Esophagus muscularis mucosa (tissue), 4 donors: ENCODE measurements around the gene ELOB. TPM values are rescaled to one million over a fixed set of nuclear protein-coding genes. Genes with fewer than 3 reads are reported as not detected.

Experiments used
- DNase-seq: peaks from one replicate; pipeline ENCODE4 v3.0.0-alpha.2; 2017; ENCODE audit errors: extremely low spot score
- H3K27ac ChIP-seq, 4 donors: fragments of 200-600 bp; sonication (generic); replicated peaks in 1 of 4; 1 replicate in 3 of 4; 2 replicates in 1 of 4; pipeline ENCODE4 v1.5.1; 2016 to 2019; ENCODE audit warnings: mild to moderate bottlenecking in 1 of 4
- H3K27me3 ChIP-seq, 4 donors: fragments of 200-600 bp; sonication (generic); one replicate each; pipeline versions ENCODE4 v1.5.1 to v1.6.0; 2016 to 2019
- H3K36me3 ChIP-seq, 4 donors: fragments of 200-600 bp; sonication (generic); one replicate each; pipeline ENCODE4 v1.5.1; 2016 to 2019
- H3K4me1 ChIP-seq, 4 donors: fragments of 200-600 bp; sonication (generic); one replicate each; pipeline ENCODE4 v1.5.1; 2016 to 2019
- H3K4me3 ChIP-seq, 4 donors: fragments of 200-600 bp; sonication (generic); 1 replicate in 2 of 4; 2 replicates in 2 of 4; pipeline ENCODE4 v1.5.1; 2016 to 2019; ENCODE audit warnings: mild to moderate bottlenecking in 4 of 4, moderate library complexity in 1 of 4
- H3K9me3 ChIP-seq, 4 donors: fragments of 200-600 bp; sonication (generic); 1 replicate in 3 of 4; 2 replicates in 1 of 4; pipeline ENCODE4 v1.5.1; 2016 to 2019
- EP300 ChIP-seq: sonication (generic); formaldehyde crosslinking; IDR thresholded peaks from one replicate; pipeline ENCODE4 v1.6.1; 2017; ENCODE audit warnings: antibody characterized with exemption
- POLR2A ChIP-seq: fragments of 450-650 bp; IDR thresholded peaks from one replicate; pipeline ENCODE4 v1.6.1; 2017; ENCODE audit warnings: antibody characterized with exemption, moderate library complexity, mild to moderate bottlenecking, low read depth
- POLR2AphosphoS5 ChIP-seq, 2 donors: sonication (generic); formaldehyde crosslinking; IDR thresholded peaks; one replicate each; pipeline ENCODE4 v1.6.1; 2017; ENCODE audit warnings: antibody characterized with exemption in 2 of 2
- WGBS: methylation state at CpG from one replicate; pipeline ENCODE4 v1.1.5; 2018; 5-methylcytosine and 5-hydroxymethylcytosine counted together
- intact Hi-C: fragments of 100-400 bp; cut with DNase I; formaldehyde crosslinking; loops from one replicate; pipeline ENCODE4 v1.15.1; 2023
- total RNA-seq, 4 donors: library from RNA; depleted of rRNA; stranded (reverse); fragments of >200 nt; gene quantifications; one replicate each; pipeline versions ENCODE4 v1.1.0 to v1.2.1, GENCODE V29; 2016
- TF ChIP-seq, protein P1 (sequence below), 3 experiments: fragments of 200-600 bp in 2 of 3; fragments of 450-650 bp in 1 of 3; sonication (generic) in 2 of 3; IDR thresholded peaks; one replicate each; pipeline ENCODE4 v1.5.1; 2017 to 2019; ENCODE audit warnings: antibody characterized with exemption in 3 of 3, mild to moderate bottlenecking in 2 of 3, moderate library complexity in 1 of 3

The ELOB gene
- total RNA-seq, 4 donors from 2014 or later: 199 to 229 (median 213) TPM

DNA sequence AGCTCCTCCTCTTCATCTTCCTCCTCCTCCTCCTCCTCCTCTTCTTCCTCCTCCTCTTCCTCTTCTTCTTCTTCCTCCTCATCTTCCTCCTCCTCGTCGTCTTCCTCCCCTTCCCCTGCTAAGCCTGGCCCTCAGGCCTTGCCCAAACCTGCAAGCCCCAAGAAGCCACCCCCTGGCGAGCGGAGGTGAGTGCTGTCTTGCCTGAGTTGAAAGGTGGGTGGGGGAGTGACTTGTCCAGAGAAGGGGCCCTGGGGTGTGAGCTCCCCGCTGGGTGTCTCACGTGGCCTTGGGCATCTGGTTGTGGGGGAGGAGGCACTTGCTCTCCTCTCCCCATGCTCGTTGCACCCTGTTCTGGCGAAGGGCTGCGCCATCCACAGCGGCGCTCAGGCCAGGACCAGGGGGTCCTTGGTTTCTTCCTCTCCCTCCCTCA lies 8.0 kb downstream of the ELOB start:
- peaks cover 76 to 100% (median 97%) of the 10 kb centered on the region in 4 donors for H3K36me3 ChIP-seq
- no peak for TF ChIP-seq EP300
- no peak for TF ChIP-seq POLR2A
- TF ChIP-seq POLR2AphosphoS5 (IDR thresholded peaks at IDR 0.05): no peak
- TF ChIP-seq, protein P1, sequence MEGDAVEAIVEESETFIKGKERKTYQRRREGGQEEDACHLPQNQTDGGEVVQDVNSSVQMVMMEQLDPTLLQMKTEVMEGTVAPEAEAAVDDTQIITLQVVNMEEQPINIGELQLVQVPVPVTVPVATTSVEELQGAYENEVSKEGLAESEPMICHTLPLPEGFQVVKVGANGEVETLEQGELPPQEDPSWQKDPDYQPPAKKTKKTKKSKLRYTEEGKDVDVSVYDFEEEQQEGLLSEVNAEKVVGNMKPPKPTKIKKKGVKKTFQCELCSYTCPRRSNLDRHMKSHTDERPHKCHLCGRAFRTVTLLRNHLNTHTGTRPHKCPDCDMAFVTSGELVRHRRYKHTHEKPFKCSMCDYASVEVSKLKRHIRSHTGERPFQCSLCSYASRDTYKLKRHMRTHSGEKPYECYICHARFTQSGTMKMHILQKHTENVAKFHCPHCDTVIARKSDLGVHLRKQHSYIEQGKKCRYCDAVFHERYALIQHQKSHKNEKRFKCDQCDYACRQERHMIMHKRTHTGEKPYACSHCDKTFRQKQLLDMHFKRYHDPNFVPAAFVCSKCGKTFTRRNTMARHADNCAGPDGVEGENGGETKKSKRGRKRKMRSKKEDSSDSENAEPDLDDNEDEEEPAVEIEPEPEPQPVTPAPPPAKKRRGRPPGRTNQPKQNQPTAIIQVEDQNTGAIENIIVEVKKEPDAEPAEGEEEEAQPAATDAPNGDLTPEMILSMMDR (IDR thresholded peaks at IDR 0.05): no peak
- no peak for DNase-seq
- H3K4me3 ChIP-seq: no peak overlapping the region
- WGBS: 83% methylated on average over 11 of the region's 11 CpGs
- H3K27ac ChIP-seq: peak overlapping the region in 2 of 4 donors; percentile 1 to 8
- H3K4me1 ChIP-seq: peaks cover 8 to 50% (median 42%) of the 10 kb centered on the region in 4 donors
- no peaks in the 10 kb centered on the region for H3K27me3 ChIP-seq
- intact Hi-C loops: no loop called here
- no peaks in the 10 kb centered on the region for H3K9me3 ChIP-seq

DNA sequence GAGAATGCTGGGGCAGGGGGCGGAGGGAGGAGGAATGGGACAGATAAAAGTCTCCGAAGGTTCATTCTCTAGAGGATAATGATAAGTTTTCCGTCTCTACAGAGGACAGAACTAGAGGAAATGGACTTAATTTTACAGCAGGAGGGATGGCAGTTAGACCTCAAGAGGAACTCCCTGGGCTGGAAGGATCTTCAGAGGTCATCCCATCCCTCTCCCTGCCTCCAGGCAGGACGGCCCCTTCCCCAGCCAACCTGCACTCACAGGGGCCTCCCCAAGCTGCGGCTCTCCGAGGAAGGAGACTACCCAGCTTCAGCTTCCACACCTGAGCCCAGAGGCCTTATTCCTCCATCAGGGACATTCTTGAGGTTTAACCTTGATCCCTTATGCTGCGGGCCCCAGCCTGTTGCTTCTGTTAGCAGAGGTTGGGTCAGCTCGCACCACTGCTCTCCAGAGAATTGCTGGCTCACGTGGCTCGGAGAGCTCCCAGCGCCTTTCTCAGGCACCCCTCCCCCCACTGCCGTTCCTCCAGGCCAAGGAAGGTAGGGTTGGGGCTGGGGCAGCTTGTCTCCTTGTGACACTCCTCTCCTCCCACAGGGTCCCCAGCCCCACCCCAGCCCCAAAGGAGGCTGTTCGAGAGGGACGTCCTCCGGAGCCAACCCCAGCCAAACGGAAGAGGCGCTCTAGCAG lies 8.5 kb downstream of the ELOB start:
- peak overlapping the region in 2 of 4 donors; percentile 1 to 8 for H3K27ac ChIP-seq
- 84% methylated on average over 16 of the region's 17 CpGs for WGBS
- TF ChIP-seq EP300 (no peak), POLR2AphosphoS5 (IDR thresholded peaks at IDR 0.05) (no peak)
- H3K9me3 ChIP-seq: no peaks in the 10 kb centered on the region
- H3K27me3 ChIP-seq: no peaks in the 10 kb centered on the region
- intact Hi-C loops: no loop called here
- peaks cover 82 to 100% (median 98%) of the 10 kb centered on the region in 4 donors for H3K36me3 ChIP-seq
- no peak for DNase-seq
- peaks cover 8 to 47% (median 42%) of the 10 kb centered on the region in 4 donors for H3K4me1 ChIP-seq
- no peak overlapping the region for H3K4me3 ChIP-seq

DNA sequence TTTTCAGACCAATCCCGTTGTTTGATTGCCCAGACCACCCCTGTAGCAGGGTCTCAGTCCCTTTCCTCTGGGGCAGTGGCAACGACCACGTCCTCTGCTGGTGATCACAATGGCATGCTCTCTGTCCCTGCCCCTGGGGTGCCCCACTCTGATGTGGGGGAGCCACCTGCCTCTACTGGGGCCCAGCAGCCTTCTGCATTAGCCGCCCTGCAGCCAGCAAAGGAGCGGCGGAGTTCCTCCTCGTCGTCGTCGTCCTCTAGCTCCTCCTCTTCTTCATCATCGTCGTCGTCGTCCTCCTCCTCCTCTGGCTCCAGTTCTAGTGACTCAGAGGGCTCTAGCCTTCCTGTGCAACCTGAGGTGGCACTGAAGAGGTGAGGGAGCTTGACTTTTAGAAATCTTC lies 9.2 kb downstream of the ELOB start:
- Histone ChIP-seq H3K4me1 (peaks cover 8 to 41% (median 36%) of the 10 kb centered on the region in 4 donors), H3K36me3 (peaks cover 88 to 100% (median 98%) of the 10 kb centered on the region in 4 donors), H3K27me3 (no peaks in the 10 kb centered on the region), H3K27ac (peak overlapping the region in 1 of 4 donors; percentile 1), H3K4me3 (no peak overlapping the region), H3K9me3 (no peaks in the 10 kb centered on the region)
- DNase-seq: no peak
- 62% methylated on average over 14 of the region's 14 CpGs for WGBS
- TF ChIP-seq POLR2AphosphoS5 (IDR thresholded peaks at IDR 0.05) (no peak), EP300 (no peak), POLR2A (no peak)
- TF ChIP-seq, protein P1 (IDR thresholded peaks at IDR 0.05): no peak
- intact Hi-C loops: no loop called here

DNA sequence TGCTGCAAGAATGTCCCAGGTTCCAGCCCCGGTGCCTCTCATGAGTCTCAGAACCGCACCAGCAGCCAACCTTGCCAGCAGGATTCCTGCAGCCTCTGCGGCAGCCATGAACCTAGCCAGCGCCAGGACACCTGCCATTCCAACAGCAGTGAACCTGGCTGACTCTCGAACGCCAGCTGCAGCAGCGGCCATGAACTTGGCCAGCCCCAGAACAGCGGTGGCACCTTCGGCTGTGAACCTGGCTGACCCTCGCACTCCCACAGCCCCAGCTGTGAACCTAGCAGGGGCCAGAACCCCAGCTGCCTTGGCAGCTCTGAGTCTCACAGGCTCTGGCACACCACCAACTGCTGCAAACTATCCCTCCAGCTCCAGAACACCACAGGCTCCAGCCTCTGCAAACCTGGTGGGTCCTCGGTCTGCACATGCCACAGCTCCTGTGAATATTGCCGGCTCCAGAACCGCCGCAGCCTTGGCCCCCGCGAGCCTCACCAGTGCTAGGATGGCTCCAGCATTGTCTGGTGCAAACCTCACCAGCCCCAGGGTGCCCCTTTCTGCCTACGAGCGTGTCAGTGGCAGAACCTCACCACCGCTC lies 9.8 kb downstream of the ELOB start:
- no peaks in the 10 kb centered on the region for H3K9me3 ChIP-seq
- peaks cover 95 to 100% (median 100%) of the 10 kb centered on the region in 4 donors for H3K36me3 ChIP-seq
- TF ChIP-seq EP300 (no peak), POLR2AphosphoS5 (IDR thresholded peaks at IDR 0.05) (no peak), POLR2A (no peak)
- TF ChIP-seq, protein P1 (IDR thresholded peaks at IDR 0.05): no peak
- intact Hi-C loops: no loop called here
- no peaks in the 10 kb centered on the region for H3K27me3 ChIP-seq
- WGBS: 92% methylated on average over 15 of the region's 19 CpGs
- DNase-seq: no peak
- no peak overlapping the region for H3K27ac ChIP-seq
- H3K4me1 ChIP-seq: peaks cover 8 to 41% (median 33%) of the 10 kb centered on the region in 4 donors
- no peak overlapping the region for H3K4me3 ChIP-seq

DNA sequence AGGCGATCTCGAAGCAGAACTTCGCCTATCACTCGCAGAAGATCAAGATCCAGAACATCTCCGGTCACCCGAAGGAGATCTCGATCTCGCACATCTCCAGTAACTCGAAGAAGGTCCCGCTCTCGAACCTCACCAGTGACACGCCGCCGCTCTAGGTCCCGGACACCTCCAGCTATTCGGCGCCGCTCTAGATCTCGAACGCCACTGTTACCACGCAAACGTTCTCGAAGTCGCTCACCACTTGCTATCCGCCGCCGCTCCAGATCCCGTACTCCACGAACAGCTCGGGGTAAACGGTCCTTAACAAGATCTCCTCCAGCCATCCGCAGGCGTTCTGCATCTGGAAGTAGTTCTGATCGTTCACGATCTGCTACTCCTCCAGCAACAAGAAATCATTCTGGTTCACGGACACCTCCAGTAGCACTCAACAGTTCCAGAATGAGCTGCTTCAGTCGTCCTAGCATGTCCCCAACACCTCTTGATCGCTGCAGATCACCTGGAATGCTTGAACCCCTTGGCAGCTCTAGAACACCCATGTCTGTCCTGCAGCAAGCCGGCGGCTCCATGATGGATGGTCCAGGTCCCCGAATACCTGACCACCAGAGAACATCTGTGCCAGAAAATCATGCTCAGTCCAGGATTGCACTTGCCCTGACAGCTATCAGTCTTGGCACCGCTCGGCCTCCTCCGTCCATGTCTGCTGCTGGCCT lies 10.5 kb downstream of the ELOB start:
- intact Hi-C loops: no loop called here
- 97% methylated on average over 44 of the region's 44 CpGs for whole genome bisulfite sequencing

More for the DNA sequence above, 10.5 kb downstream of the ELOB start:
- DNase-seq: no peak
- no peak overlapping the region for H3K27ac ChIP-seq
- peaks cover 8 to 41% (median 31%) of the 10 kb centered on the region in 4 donors for H3K4me1 ChIP-seq
- no peak overlapping the region for H3K4me3 ChIP-seq
- no peaks in the 10 kb centered on the region for H3K27me3 ChIP-seq
- TF ChIP-seq, protein P1 (IDR thresholded peaks at IDR 0.05): no peak
- TF ChIP-seq POLR2A (no peak), EP300 (no peak), POLR2AphosphoS5 (IDR thresholded peaks at IDR 0.05) (no peak)
- peaks cover 95 to 100% (median 100%) of the 10 kb centered on the region in 4 donors for H3K36me3 ChIP-seq
- H3K9me3 ChIP-seq: no peaks in the 10 kb centered on the region
